ENCODE results near the gene RNASET2. TPM values are rescaled to one million over a fixed set of nuclear protein-coding genes. Genes with fewer than 3 reads are reported as not detected.

The RNASET2 gene
- total RNA-seq, 1 donor from 2014 or later = 51.9 TPM

GRCh38 chr6:166933396-166933795 is 23.0 kb downstream of the RNASET2 start:
- Histone ChIP-seq H3K9me3 (no peaks in the 10 kb centered on the region), H3K4me3 (no peak overlapping the region), H3K27ac (no peak overlapping the region), H3K4me1 (no peaks in the 10 kb centered on the region), H3K36me3 (peaks cover 10 to 36% of the 10 kb centered on the region in 2 donors), H3K27me3 (no peaks in the 10 kb centered on the region)
- DNase-seq (ENCODE audit: low spot score in 2 of 2) = no peak
- intact Hi-C loops (cut with DNase I) = no loop called here
- TF ChIP-seq, protein P1, sequence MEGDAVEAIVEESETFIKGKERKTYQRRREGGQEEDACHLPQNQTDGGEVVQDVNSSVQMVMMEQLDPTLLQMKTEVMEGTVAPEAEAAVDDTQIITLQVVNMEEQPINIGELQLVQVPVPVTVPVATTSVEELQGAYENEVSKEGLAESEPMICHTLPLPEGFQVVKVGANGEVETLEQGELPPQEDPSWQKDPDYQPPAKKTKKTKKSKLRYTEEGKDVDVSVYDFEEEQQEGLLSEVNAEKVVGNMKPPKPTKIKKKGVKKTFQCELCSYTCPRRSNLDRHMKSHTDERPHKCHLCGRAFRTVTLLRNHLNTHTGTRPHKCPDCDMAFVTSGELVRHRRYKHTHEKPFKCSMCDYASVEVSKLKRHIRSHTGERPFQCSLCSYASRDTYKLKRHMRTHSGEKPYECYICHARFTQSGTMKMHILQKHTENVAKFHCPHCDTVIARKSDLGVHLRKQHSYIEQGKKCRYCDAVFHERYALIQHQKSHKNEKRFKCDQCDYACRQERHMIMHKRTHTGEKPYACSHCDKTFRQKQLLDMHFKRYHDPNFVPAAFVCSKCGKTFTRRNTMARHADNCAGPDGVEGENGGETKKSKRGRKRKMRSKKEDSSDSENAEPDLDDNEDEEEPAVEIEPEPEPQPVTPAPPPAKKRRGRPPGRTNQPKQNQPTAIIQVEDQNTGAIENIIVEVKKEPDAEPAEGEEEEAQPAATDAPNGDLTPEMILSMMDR (IDR thresholded peaks at IDR 0.05) = no peak

- Histone ChIP-seq H3K9me3 (no peaks in the 10 kb centered on the region), H3K36me3 (peaks cover 8 to 32% of the 10 kb centered on the region in 2 donors), H3K27ac (no peak overlapping the region), H3K4me1 (no peaks in the 10 kb centered on the region), H3K4me3 (no peak overlapping the region), H3K27me3 (no peaks in the 10 kb centered on the region)
- intact Hi-C loops (cut with DNase I) = no loop called here
- DNase-seq (ENCODE audit: low spot score in 2 of 2) = no peak
- TF ChIP-seq, protein P1 (IDR thresholded peaks at IDR 0.05) = no peak
Measured at GRCh38 chr6:166932616-166933015, 23.7 kb downstream of the RNASET2 start.

GRCh38 chr6:166932116-166932515 is 24.2 kb downstream of the RNASET2 start:
- no peaks in the 10 kb centered on the region for H3K27me3 ChIP-seq
- no peak for DNase-seq (ENCODE audit: low spot score in 2 of 2)
- no peak overlapping the region for H3K27ac ChIP-seq
- intact Hi-C loops (cut with DNase I) = no loop called here
- peaks cover 6 to 32% of the 10 kb centered on the region in 2 donors for H3K36me3 ChIP-seq
- H3K4me3 ChIP-seq = no peak overlapping the region
- no peaks in the 10 kb centered on the region for H3K4me1 ChIP-seq
- H3K9me3 ChIP-seq = no peaks in the 10 kb centered on the region
- TF ChIP-seq, protein P1 (IDR thresholded peaks at IDR 0.05) = no peak

GRCh38 chr6:166931426-166931970 is 24.9 kb downstream of the RNASET2 start:
- TF ChIP-seq, protein P1 (IDR thresholded peaks at IDR 0.05) = no peak
- Histone ChIP-seq H3K9me3 (no peaks in the 10 kb centered on the region), H3K36me3 (peaks cover 6 to 32% of the 10 kb centered on the region in 2 donors), H3K4me3 (no peak overlapping the region), H3K27ac (no peak overlapping the region), H3K27me3 (no peaks in the 10 kb centered on the region), H3K4me1 (no peaks in the 10 kb centered on the region)
- intact Hi-C loops (cut with DNase I) = no loop called here
- no peak for DNase-seq (ENCODE audit: low spot score in 2 of 2)

DNA sequence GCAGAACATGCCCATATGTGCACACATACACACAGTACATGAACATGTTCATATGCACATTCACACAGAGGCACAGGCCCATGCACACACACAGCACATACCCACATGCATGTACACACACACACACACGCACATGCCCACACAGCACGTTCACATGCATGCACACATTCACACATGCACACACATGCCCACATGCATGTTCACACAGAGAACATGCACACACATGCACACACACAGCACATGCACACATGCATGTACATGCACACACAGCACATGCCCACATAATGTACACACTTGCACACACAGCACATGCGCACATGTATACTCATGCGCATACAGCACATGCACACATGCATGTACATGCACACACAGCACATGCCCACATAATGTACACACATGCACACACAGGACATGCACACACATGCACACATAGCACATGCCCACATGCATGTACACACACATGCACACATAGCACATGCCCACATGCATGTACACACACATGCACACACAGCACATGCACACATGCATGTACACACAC is 25.9 kb downstream of the RNASET2 start:
- Histone ChIP-seq H3K4me1 (no peaks in the 10 kb centered on the region), H3K27me3 (no peaks in the 10 kb centered on the region), H3K36me3 (peaks cover 6 to 24% of the 10 kb centered on the region in 2 donors), H3K4me3 (no peak overlapping the region), H3K9me3 (no peaks in the 10 kb centered on the region), H3K27ac (no peak overlapping the region)
- TF ChIP-seq, protein P1 (IDR thresholded peaks at IDR 0.05) = no peak
- intact Hi-C loops (cut with DNase I) = no loop called here
- DNase-seq (ENCODE audit: low spot score in 2 of 2) = no peak
